GM19468 (cell line): ENCODE measurements around the gene SEMA6B.

Experiments used
- ATAC-seq: cut with Tn5 transposase; IDR thresholded peaks from one replicate; pipeline ENCODE4 v1.9.1; 2021; ENCODE audit warnings: mild to moderate bottlenecking, moderate library complexity, moderate number of reproducible peaks; ENCODE audit not compliant: unreplicated experiment; ENCODE audit errors: extremely low read depth

Gene SEMA6B

GRCh38 chr19:4589579-4590410 lies 30.3 kb upstream of the SEMA6B start:
- no peak for ATAC-seq

- no peak for ATAC-seq
Measured at GRCh38 chr19:4588291-4588761, 28.8 kb upstream of the SEMA6B start.

- no peak for ATAC-seq
Measured at GRCh38 chr19:4587527-4587926, 28.0 kb upstream of the SEMA6B start.

GRCh38 chr19:4586691-4587090 lies 27.2 kb upstream of the SEMA6B start:
- no peak for ATAC-seq

- ATAC-seq = no peak
Measured at GRCh38 chr19:4586245-4586644, 26.8 kb upstream of the SEMA6B start.

GRCh38 chr19:4585556-4585955 lies 26.1 kb upstream of the SEMA6B start:
- ATAC-seq = no peak

GRCh38 chr19:4584670-4585460 lies 25.4 kb upstream of the SEMA6B start:
- no peak for ATAC-seq

- no peak for ATAC-seq
Measured at GRCh38 chr19:4583961-4584669, 24.6 kb upstream of the SEMA6B start.

- no peak for ATAC-seq
Measured at GRCh38 chr19:4582980-4583842, 23.7 kb upstream of the SEMA6B start.

- ATAC-seq = no peak
Measured at GRCh38 chr19:4581666-4582553, 22.4 kb upstream of the SEMA6B start.

GRCh38 chr19:4580961-4581665 lies 21.6 kb upstream of the SEMA6B start:
- no peak for ATAC-seq

GRCh38 chr19:4580021-4580901 lies 20.8 kb upstream of the SEMA6B start:
- no peak for ATAC-seq

GRCh38 chr19:4579389-4579788 lies 19.9 kb upstream of the SEMA6B start:
- ATAC-seq = no peak

- ATAC-seq = no peak
Measured at GRCh38 chr19:4578552-4579248, 19.2 kb upstream of the SEMA6B start.

GRCh38 chr19:4577020-4577782 lies 17.7 kb upstream of the SEMA6B start:
- no peak for ATAC-seq
